Parathyroid adenoma (tissue), 2 donors: ENCODE measurements around the gene ZGPAT.

ENCODE experiments used
- H2AFZ ChIP-seq: fragments of 300-600 bp; sonication (generic); one replicate; pipeline ENCODE4 v1.7.0; 2017; ENCODE audit warnings: antibody characterized with exemption, mild to moderate bottlenecking
- H3K27ac ChIP-seq: fragments of 300-600 bp; sonication (generic); one replicate; pipeline ENCODE4 v1.7.0; 2017
- H3K27me3 ChIP-seq: fragments of 300-600 bp; sonication (generic); one replicate; pipeline ENCODE4 v1.7.0; 2017; ENCODE audit warnings: low read length; ENCODE audit not compliant: control insufficient read depth, insufficient read depth
- H3K36me3 ChIP-seq: fragments of 300-600 bp; sonication (generic); one replicate; pipeline ENCODE4 v1.7.0; 2017; ENCODE audit warnings: low read length; ENCODE audit not compliant: control insufficient read depth, insufficient read depth
- H3K4me1 ChIP-seq: fragments of 300-600 bp; sonication (generic); one replicate; pipeline ENCODE4 v1.7.0; 2017; ENCODE audit warnings: control low read depth
- H3K4me2 ChIP-seq: fragments of 300-600 bp; sonication (generic); one replicate; pipeline ENCODE4 v1.7.0; 2017; ENCODE audit warnings: low read length
- H3K4me3 ChIP-seq: fragments of 300-600 bp; sonication (generic); one replicate; pipeline ENCODE4 v1.7.0; 2017; ENCODE audit warnings: low read depth, low read length
- H3K79me2 ChIP-seq: fragments of 300-600 bp; sonication (generic); one replicate; pipeline ENCODE4 v1.7.0; 2017; ENCODE audit warnings: control low read depth
- H3K9ac ChIP-seq: fragments of 300-600 bp; sonication (generic); one replicate; pipeline ENCODE4 v1.7.0; 2017; ENCODE audit warnings: mild to moderate bottlenecking
- H3K9me3 ChIP-seq: fragments of 300-600 bp; sonication (generic); one replicate; pipeline ENCODE4 v1.7.0; 2017; ENCODE audit warnings: low read length; ENCODE audit not compliant: control insufficient read depth
- TF ChIP-seq, protein P1 (sequence below): fragments of 300-600 bp; sonication (generic); IDR thresholded peaks from one replicate; pipeline ENCODE4 v1.7.0; 2017; ENCODE audit warnings: antibody characterized with exemption, mild to moderate bottlenecking
- donor health status: primary hyperparathyroidism.

ZGPAT gene

DNA sequence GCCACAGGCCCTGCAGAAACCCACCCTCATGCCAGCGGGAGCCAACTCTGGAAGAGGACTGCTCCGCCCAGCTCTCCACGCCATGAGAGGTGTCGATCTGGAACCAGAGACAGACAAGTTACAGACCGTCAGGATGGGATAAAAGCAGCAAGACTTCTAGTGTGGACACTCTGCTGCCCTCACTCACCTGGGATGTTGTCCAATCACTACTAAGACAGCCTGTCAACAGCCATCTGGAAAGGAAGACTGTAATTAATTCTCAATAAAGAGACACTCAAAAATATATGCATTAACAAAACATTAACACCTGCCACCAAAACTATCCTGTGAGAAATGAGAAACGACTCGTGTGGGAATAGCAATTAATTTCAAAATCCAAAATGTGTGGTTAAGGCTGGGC lies 60.0 kb downstream of the ZGPAT start:
- no peak overlapping the region for H3K4me3 ChIP-seq
- no peak overlapping the region for H3K27ac ChIP-seq
- no peak overlapping the region for H3K9ac ChIP-seq
- H2AFZ ChIP-seq = no peak overlapping the region
- TF ChIP-seq, protein P1, sequence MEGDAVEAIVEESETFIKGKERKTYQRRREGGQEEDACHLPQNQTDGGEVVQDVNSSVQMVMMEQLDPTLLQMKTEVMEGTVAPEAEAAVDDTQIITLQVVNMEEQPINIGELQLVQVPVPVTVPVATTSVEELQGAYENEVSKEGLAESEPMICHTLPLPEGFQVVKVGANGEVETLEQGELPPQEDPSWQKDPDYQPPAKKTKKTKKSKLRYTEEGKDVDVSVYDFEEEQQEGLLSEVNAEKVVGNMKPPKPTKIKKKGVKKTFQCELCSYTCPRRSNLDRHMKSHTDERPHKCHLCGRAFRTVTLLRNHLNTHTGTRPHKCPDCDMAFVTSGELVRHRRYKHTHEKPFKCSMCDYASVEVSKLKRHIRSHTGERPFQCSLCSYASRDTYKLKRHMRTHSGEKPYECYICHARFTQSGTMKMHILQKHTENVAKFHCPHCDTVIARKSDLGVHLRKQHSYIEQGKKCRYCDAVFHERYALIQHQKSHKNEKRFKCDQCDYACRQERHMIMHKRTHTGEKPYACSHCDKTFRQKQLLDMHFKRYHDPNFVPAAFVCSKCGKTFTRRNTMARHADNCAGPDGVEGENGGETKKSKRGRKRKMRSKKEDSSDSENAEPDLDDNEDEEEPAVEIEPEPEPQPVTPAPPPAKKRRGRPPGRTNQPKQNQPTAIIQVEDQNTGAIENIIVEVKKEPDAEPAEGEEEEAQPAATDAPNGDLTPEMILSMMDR = no peak
- peaks cover 33% of the 10 kb centered on the region for H3K79me2 ChIP-seq
- H3K27me3 ChIP-seq = no peaks in the 10 kb centered on the region
- no peaks in the 10 kb centered on the region for H3K9me3 ChIP-seq
- H3K4me2 ChIP-seq = no peak overlapping the region
- no peaks in the 10 kb centered on the region for H3K36me3 ChIP-seq
- H3K4me1 ChIP-seq = no peaks in the 10 kb centered on the region

DNA sequence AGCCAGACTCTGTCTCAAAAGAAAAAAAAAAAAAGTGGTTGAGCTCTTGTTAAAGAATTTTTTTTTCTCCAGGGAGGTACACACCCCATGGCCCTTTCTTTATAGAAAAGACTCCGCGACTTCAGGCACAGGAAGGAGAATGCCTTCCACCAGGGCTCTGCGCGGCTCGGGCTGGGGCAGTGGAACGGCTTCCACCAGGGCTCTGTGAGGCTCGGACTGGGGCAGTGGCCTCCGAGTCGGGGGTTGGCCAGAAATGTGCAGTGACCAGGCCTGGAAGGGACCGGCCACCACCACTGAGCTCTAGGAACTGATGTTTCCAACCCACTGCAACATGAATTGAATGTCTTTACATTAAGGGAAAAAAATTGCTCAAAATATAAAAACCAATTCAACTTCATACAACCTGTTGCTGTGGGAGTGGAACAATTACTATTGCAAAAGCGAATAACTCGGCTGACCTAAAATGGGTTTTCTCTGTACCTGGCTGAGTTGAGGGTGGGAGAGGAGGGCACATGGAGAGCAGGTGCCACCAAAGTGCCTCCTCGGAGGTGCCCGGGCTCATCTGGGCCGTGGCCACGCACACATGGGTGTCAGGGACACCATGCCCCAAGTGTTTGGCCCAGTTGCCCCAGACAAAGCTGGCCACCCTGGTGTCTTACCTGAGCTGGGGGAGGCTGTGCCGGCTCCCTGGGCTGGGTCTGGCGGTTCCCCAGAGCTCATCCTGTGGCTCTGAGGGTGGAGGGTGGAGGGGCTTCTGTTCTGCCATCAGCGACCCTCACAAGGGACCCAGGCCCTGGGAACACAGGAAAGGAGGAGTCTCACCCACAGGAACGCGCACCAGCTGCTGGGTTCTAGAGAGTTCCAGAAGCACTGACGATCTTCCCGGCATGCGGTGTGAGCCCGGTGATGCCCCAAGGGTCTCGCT lies 61.0 kb downstream of the ZGPAT start:
- H3K27ac ChIP-seq = no peak overlapping the region
- no peak overlapping the region for H3K9ac ChIP-seq
- H2AFZ ChIP-seq = no peak overlapping the region
- H3K4me2 ChIP-seq = no peak overlapping the region
- H3K4me1 ChIP-seq = no peaks in the 10 kb centered on the region
- no peaks in the 10 kb centered on the region for H3K27me3 ChIP-seq
- H3K36me3 ChIP-seq = no peaks in the 10 kb centered on the region
- no peak overlapping the region for H3K4me3 ChIP-seq
- H3K9me3 ChIP-seq = no peaks in the 10 kb centered on the region
- TF ChIP-seq, protein P1 = no peak
- H3K79me2 ChIP-seq = peaks cover 40% of the 10 kb centered on the region

DNA sequence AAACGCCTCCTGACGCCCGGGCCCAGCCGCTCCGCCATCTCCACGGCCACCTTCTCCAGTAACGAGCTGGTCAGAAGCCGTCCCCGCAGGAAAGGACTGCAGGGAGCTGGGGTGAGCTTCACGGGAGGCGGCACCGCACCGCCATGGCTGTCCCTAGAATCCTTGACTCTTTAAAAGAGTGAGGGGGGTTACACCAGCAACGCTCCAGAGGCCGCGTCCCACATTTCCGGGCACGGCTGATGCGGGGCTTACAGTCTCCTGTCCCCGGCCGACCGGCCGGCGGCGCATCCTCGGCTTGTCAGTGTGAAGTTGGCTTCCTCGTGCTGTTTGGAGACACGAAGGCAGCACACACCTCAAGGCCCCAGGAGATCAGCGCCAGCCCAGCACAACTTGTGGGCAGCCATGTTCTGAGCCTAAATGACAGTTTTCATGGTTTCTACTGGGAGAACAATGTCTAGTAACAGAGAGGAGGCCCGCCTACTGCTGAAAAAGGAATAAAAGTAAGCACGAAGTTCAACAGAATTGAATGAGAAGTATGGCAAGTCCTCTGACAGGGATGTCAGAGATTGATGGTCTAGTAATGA lies 62.1 kb downstream of the ZGPAT start:
- no peak overlapping the region for H3K4me2 ChIP-seq
- TF ChIP-seq, protein P1 = no peak
- H3K27ac ChIP-seq = no peak overlapping the region
- H3K4me3 ChIP-seq = no peak overlapping the region
- H3K79me2 ChIP-seq = peaks cover 45% of the 10 kb centered on the region
- H2AFZ ChIP-seq = no peak overlapping the region
- no peaks in the 10 kb centered on the region for H3K36me3 ChIP-seq
- no peaks in the 10 kb centered on the region for H3K9me3 ChIP-seq
- no peak overlapping the region for H3K9ac ChIP-seq
- no peaks in the 10 kb centered on the region for H3K4me1 ChIP-seq
- H3K27me3 ChIP-seq = no peaks in the 10 kb centered on the region

DNA sequence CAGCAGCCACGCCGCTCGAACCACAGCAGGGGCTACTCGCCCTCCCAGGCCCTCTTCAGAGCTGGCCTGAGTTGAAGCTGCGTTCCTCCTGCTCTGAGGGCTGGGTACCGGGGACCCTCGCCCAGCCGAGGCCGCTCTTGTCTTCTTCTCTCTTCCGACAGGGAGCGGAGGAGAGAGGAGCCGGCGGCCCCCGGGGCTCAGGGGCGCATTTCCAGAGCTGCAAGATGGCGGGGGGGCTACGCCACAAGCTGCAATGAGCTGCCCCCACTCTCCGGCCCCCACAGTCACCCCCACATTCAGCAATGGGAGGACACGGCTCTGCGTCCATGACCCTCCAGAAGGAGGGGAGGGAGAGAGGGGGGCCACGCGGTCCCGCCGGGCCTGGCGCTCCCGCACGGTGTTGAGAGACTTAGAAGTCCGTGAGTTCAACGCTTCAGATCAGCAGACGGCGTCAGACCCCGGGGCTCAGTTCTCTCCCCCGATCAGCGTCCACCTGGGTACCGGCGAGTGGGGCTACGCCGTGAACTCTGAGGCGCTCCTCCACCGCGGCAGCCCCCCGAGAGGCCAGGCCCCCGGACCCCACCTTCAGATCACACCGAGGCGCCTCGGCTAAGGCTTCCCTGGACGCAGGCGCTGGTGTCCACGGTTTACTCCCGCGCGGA lies 63.3 kb downstream of the ZGPAT start:
- Histone ChIP-seq H3K79me2 (peaks cover 57% of the 10 kb centered on the region), H3K4me3 (no peak overlapping the region), H3K4me2 (no peak overlapping the region), H3K9ac (no peak overlapping the region), H2AFZ (no peak overlapping the region), H3K4me1 (no peaks in the 10 kb centered on the region), H3K9me3 (no peaks in the 10 kb centered on the region), H3K27me3 (no peaks in the 10 kb centered on the region), H3K36me3 (no peaks in the 10 kb centered on the region), H3K27ac (no peak overlapping the region)
- TF ChIP-seq, protein P1 = no peak
